Measurements from ENCODE around the gene CADPS2. TPM values are rescaled to one million over a fixed set of nuclear protein-coding genes. Genes with fewer than 3 reads are reported as not detected.

CADPS2 gene
- total RNA-seq, 4 donors from 2014 or later: 27.3 to 154 (median 114) TPM

- WGBS: 33% methylated on average over 1 of the region's 1 CpG
- H3K36me3 ChIP-seq: peaks cover 0 to 2% (median 0%) of the 10 kb centered on the region in 4 donors
- TF ChIP-seq POLR2A (IDR thresholded peaks at IDR 0.05; ENCODE audit: low read depth) (no peak), EP300 (IDR thresholded peaks at IDR 0.05) (no peak), POLR2AphosphoS5 (IDR thresholded peaks at IDR 0.05) (no peak)
- H3K9me3 ChIP-seq: no peaks in the 10 kb centered on the region
- no peak for DNase-seq (ENCODE audit: extremely low spot score)
- intact Hi-C loops (cut with DNase I): no loop called here
- H3K27me3 ChIP-seq: no peaks in the 10 kb centered on the region
- no peak overlapping the region for H3K4me3 ChIP-seq
- H3K4me1 ChIP-seq: peaks cover 0 to 16% (median 9%) of the 10 kb centered on the region in 4 donors
- no peak overlapping the region for H3K27ac ChIP-seq (replicated peaks in 1 of 4)
These were observed 455.6 kb downstream of the CADPS2 start for GRCh38 chr7:122430710-122431109.

- 85% methylated on average over 2 of the region's 2 CpGs for WGBS
- H3K27ac ChIP-seq (replicated peaks in 1 of 4): no peak overlapping the region
- H3K36me3 ChIP-seq: peaks cover 0 to 6% (median 0%) of the 10 kb centered on the region in 4 donors
- H3K27me3 ChIP-seq: no peaks in the 10 kb centered on the region
- H3K9me3 ChIP-seq: no peaks in the 10 kb centered on the region
- TF ChIP-seq CTCF (IDR thresholded peaks at IDR 0.05): no peak
- TF ChIP-seq EP300 (IDR thresholded peaks at IDR 0.05): no peak
- TF ChIP-seq POLR2A (IDR thresholded peaks at IDR 0.05; ENCODE audit: low read depth): no peak
- no peak for TF ChIP-seq POLR2AphosphoS5 (IDR thresholded peaks at IDR 0.05)
- intact Hi-C loops (cut with DNase I): no loop called here
- DNase-seq (ENCODE audit: extremely low spot score): no peak
- H3K4me1 ChIP-seq: peaks cover 0 to 16% (median 9%) of the 10 kb centered on the region in 4 donors
- no peak overlapping the region for H3K4me3 ChIP-seq
These were observed 456.3 kb downstream of the CADPS2 start for GRCh38 chr7:122429926-122430325.

GRCh38 chr7:122425731-122426130 is 460.5 kb downstream of the CADPS2 start:
- Histone ChIP-seq H3K36me3 (peaks cover 0 to 6% (median 0%) of the 10 kb centered on the region in 4 donors), H3K4me3 (no peak overlapping the region), H3K27me3 (no peaks in the 10 kb centered on the region), H3K9me3 (no peaks in the 10 kb centered on the region), H3K27ac (replicated peaks in 1 of 4) (no peak overlapping the region), H3K4me1 (peaks cover 0 to 2% (median under 1%) of the 10 kb centered on the region in 4 donors)
- WGBS: 74% methylated on average over 1 of the region's 1 CpG
- no peak for TF ChIP-seq CTCF (IDR thresholded peaks at IDR 0.05)
- no peak for TF ChIP-seq POLR2A (IDR thresholded peaks at IDR 0.05; ENCODE audit: low read depth)
- TF ChIP-seq POLR2AphosphoS5 (IDR thresholded peaks at IDR 0.05): no peak
- TF ChIP-seq EP300 (IDR thresholded peaks at IDR 0.05): no peak
- intact Hi-C loops (cut with DNase I): no loop called here
- DNase-seq (ENCODE audit: extremely low spot score): no peak

DNA sequence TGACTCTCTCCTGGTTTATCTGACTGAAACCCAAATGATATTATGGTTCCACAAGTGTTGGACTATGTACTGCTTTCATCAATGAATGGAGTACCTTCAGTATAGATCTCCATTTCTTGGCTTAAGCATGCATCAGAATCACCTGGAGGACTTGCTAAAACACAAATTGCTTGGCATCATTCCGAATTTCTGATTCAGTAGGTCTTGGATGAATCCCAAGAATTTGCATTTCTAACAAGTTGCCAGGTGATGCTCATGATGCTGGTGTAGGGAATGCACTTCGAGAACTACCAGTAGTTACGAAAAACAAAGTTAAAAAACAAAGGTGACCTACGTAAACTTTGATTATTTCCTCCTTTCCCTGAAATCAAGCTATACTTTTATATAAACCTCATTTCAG is 462.7 kb downstream of the CADPS2 start:
- 86% methylated on average over 4 of the region's 4 CpGs for WGBS
- DNase-seq (ENCODE audit: extremely low spot score): no peak
- no peaks in the 10 kb centered on the region for H3K9me3 ChIP-seq
- H3K27me3 ChIP-seq: no peaks in the 10 kb centered on the region
- TF ChIP-seq CTCF (IDR thresholded peaks at IDR 0.05) (no peak), POLR2A (IDR thresholded peaks at IDR 0.05; ENCODE audit: low read depth) (no peak)
- peaks cover 0 to 6% (median 0%) of the 10 kb centered on the region in 4 donors for H3K36me3 ChIP-seq
- H3K4me1 ChIP-seq: no peaks in the 10 kb centered on the region
- intact Hi-C loops (cut with DNase I): no loop called here
- no peak overlapping the region for H3K4me3 ChIP-seq
- H3K27ac ChIP-seq (replicated peaks in 1 of 4): no peak overlapping the region

- Histone ChIP-seq H3K36me3 (no peaks in the 10 kb centered on the region), H3K9me3 (no peaks in the 10 kb centered on the region), H3K4me3 (no peak overlapping the region), H3K4me1 (no peaks in the 10 kb centered on the region), H3K27ac (replicated peaks in 1 of 4) (no peak overlapping the region), H3K27me3 (no peaks in the 10 kb centered on the region)
- no peak for DNase-seq (ENCODE audit: extremely low spot score)
- intact Hi-C loops (cut with DNase I): no loop called here
- 71% methylated on average over 2 of the region's 2 CpGs for WGBS
- TF ChIP-seq POLR2A (IDR thresholded peaks at IDR 0.05; ENCODE audit: low read depth) (no peak), EP300 (IDR thresholded peaks at IDR 0.05) (no peak), POLR2AphosphoS5 (IDR thresholded peaks at IDR 0.05) (no peak), CTCF (IDR thresholded peaks at IDR 0.05) (no peak)
These were observed 469.9 kb downstream of the CADPS2 start for GRCh38 chr7:122416336-122416735.
